Upper lobe of left lung (tissue), 6 donors: ENCODE measurements around the gene SNX13. TPM values are rescaled to one million over a fixed set of nuclear protein-coding genes. Genes with fewer than 3 reads are reported as not detected.

ENCODE experiments used
- ATAC-seq, 2 donors: fragments of 200-7000 bp; cut with Tn5 transposase; one replicate each; pipeline ENCODE4 v1.9.1; 2022; ENCODE audit warnings: mild to moderate bottlenecking in 2 of 2, moderate library complexity in 2 of 2; ENCODE audit not compliant: low FRiP score in 2 of 2
- DNase-seq, 2 donors: peaks; one replicate each; pipeline ENCODE4 v3.0.0-alpha.2; 2019 to 2020
- H3K27ac ChIP-seq, 4 donors: fragments of 200-600 bp; sonication (generic); one replicate each; pipeline ENCODE4 v1.5.1; 2016 to 2019
- H3K27me3 ChIP-seq, 4 donors: fragments of 200-600 bp; sonication (generic); one replicate each; pipeline ENCODE4 v1.5.1; 2017 to 2019
- H3K36me3 ChIP-seq, 4 donors: fragments of 200-600 bp; sonication (generic); one replicate each; pipeline ENCODE4 v1.5.1; 2016 to 2019
- H3K4me1 ChIP-seq, 4 donors: fragments of 200-600 bp; sonication (generic); one replicate each; pipeline ENCODE4 v1.5.1; 2018 to 2019
- H3K4me3 ChIP-seq, 4 donors: fragments of 200-600 bp; sonication (generic); one replicate each; pipeline ENCODE4 v1.5.1; 2017 to 2019; ENCODE audit warnings: mild to moderate bottlenecking in 2 of 4, moderate library complexity in 1 of 4
- H3K9me3 ChIP-seq, 4 donors: fragments of 200-600 bp; sonication (generic); one replicate each; pipeline ENCODE4 v1.5.1; 2018 to 2019
- CTCF ChIP-seq, 6 experiments: fragments of 450-650 bp in 4 of 6; fragments of 200-600 bp in 2 of 6; sonication (generic) in 2 of 6; IDR thresholded peaks; one replicate each; pipeline ENCODE4 v1.5.1; 2016 to 2019; ENCODE audit warnings: antibody characterized with exemption in 6 of 6
- EP300 ChIP-seq, 4 donors: sonication (generic); formaldehyde crosslinking; IDR thresholded peaks; one replicate each; pipeline ENCODE4 v1.5.1; 2017; ENCODE audit warnings: antibody characterized with exemption in 4 of 4, control low read depth in 2 of 4
- POLR2A ChIP-seq, 4 donors: fragments of 450-650 bp; IDR thresholded peaks; one replicate each; pipeline ENCODE4 v1.5.1; 2016 to 2017; ENCODE audit warnings: antibody characterized with exemption in 4 of 4, mild to moderate bottlenecking in 2 of 4
- POLR2AphosphoS5 ChIP-seq, 2 donors: sonication (generic); formaldehyde crosslinking; IDR thresholded peaks; one replicate each; pipeline ENCODE4 v1.5.1; 2017; ENCODE audit warnings: antibody characterized with exemption in 2 of 2
- WGBS, 2 donors: methylation state at CpG; one replicate each; pipeline ENCODE4 v1.1.5; 2017 to 2018; 5-methylcytosine and 5-hydroxymethylcytosine counted together
- total RNA-seq, 6 donors: library from RNA; depleted of rRNA in 4 of 6; stranded (reverse); fragments of >200 nt in 4 of 6; gene quantifications; one replicate each; pipeline versions ENCODE4 v1.1.0 to v1.2.1, GENCODE V29; 2016 to 2021
- donor health status: DM: no; HTN: no; CAD: no; lungs with moderate emphysema.
- donor health status: DM: no; HTN: yes; CAD: no; lungs with severe emphysema.

The SNX13 gene
- total RNA-seq, 6 donors from 2014 or later = 17.1 to 195 (median 53.3) TPM

GRCh38 chr7:17843041-17843440, 97.3 kb downstream of the SNX13 start:
- Histone ChIP-seq H3K27me3 (no peaks in the 10 kb centered on the region), H3K4me1 (peaks cover 0 to 7% (median 0%) of the 10 kb centered on the region in 4 donors), H3K27ac (no peak overlapping the region), H3K36me3 (peaks cover 0 to 27% (median 11%) of the 10 kb centered on the region in 4 donors), H3K9me3 (no peaks in the 10 kb centered on the region), H3K4me3 (no peak overlapping the region)
- DNase-seq (no peak), ATAC-seq (no peak)
- TF ChIP-seq POLR2A (IDR thresholded peaks at IDR 0.05) = no peak
- TF ChIP-seq POLR2AphosphoS5 (IDR thresholded peaks at IDR 0.05) = no peak
- no peak for TF ChIP-seq CTCF (IDR thresholded peaks at IDR 0.05)
- TF ChIP-seq EP300 (IDR thresholded peaks at IDR 0.05) = no peak

- TF ChIP-seq POLR2AphosphoS5 (IDR thresholded peaks at IDR 0.05) (no peak), POLR2A (IDR thresholded peaks at IDR 0.05) (no peak), EP300 (IDR thresholded peaks at IDR 0.05) (no peak), CTCF (IDR thresholded peaks at IDR 0.05) (no peak)
- Histone ChIP-seq H3K4me1 (peaks cover 0 to 3% (median 0%) of the 10 kb centered on the region in 4 donors), H3K36me3 (peaks cover 0 to 30% (median 0%) of the 10 kb centered on the region in 4 donors), H3K27ac (no peak overlapping the region), H3K27me3 (no peaks in the 10 kb centered on the region), H3K4me3 (no peak overlapping the region), H3K9me3 (no peaks in the 10 kb centered on the region)
- DNase-seq (no peak), ATAC-seq (no peak)
Measured at GRCh38 chr7:17832820-17833355, 107.4 kb downstream of the SNX13 start.

GRCh38 chr7:17832242-17832641, 108.1 kb downstream of the SNX13 start:
- no peak for TF ChIP-seq EP300 (IDR thresholded peaks at IDR 0.05)
- no peak for TF ChIP-seq CTCF (IDR thresholded peaks at IDR 0.05)
- no peak for TF ChIP-seq POLR2A (IDR thresholded peaks at IDR 0.05)
- no peak for TF ChIP-seq POLR2AphosphoS5 (IDR thresholded peaks at IDR 0.05)
- H3K27ac ChIP-seq = no peak overlapping the region
- H3K9me3 ChIP-seq = no peaks in the 10 kb centered on the region
- no peak for ATAC-seq
- 82% methylated on average over 1 of the region's 1 CpG for WGBS, 2 donors
- H3K27me3 ChIP-seq = no peaks in the 10 kb centered on the region
- H3K4me1 ChIP-seq = peaks cover 0 to 3% (median 0%) of the 10 kb centered on the region in 4 donors
- H3K4me3 ChIP-seq = no peak overlapping the region
- peaks cover 0 to 27% (median 0%) of the 10 kb centered on the region in 4 donors for H3K36me3 ChIP-seq
- DNase-seq = no peak

GRCh38 chr7:17830206-17830605, 110.1 kb downstream of the SNX13 start:
- Histone ChIP-seq H3K27me3 (no peaks in the 10 kb centered on the region), H3K36me3 (peaks cover 0 to 21% (median 0%) of the 10 kb centered on the region in 4 donors), H3K9me3 (no peaks in the 10 kb centered on the region), H3K27ac (no peak overlapping the region), H3K4me3 (no peak overlapping the region), H3K4me1 (peaks cover 0 to 3% (median 0%) of the 10 kb centered on the region in 4 donors)
- no peak for TF ChIP-seq POLR2A (IDR thresholded peaks at IDR 0.05)
- TF ChIP-seq EP300 (IDR thresholded peaks at IDR 0.05) = no peak
- no peak for TF ChIP-seq POLR2AphosphoS5 (IDR thresholded peaks at IDR 0.05)
- DNase-seq (no peak), ATAC-seq (no peak)
- whole genome bisulfite sequencing, 2 donors = 43 to 56% methylated on average over 1 of the region's 1 CpG

GRCh38 chr7:17829001-17829400, 111.3 kb downstream of the SNX13 start:
- Histone ChIP-seq H3K4me3 (no peak overlapping the region), H3K36me3 (peaks cover 0 to 24% (median 0%) of the 10 kb centered on the region in 4 donors), H3K27me3 (no peaks in the 10 kb centered on the region), H3K4me1 (peaks cover 0 to 3% (median 0%) of the 10 kb centered on the region in 4 donors), H3K9me3 (no peaks in the 10 kb centered on the region), H3K27ac (no peak overlapping the region)
- DNase-seq (no peak), ATAC-seq (no peak)
- WGBS, 2 donors = 94 to 96% methylated on average over 3 of the region's 3 CpGs
- TF ChIP-seq CTCF (IDR thresholded peaks at IDR 0.05) = no peak
- no peak for TF ChIP-seq POLR2AphosphoS5 (IDR thresholded peaks at IDR 0.05)
- no peak for TF ChIP-seq POLR2A (IDR thresholded peaks at IDR 0.05)
- no peak for TF ChIP-seq EP300 (IDR thresholded peaks at IDR 0.05)
